Progenitor cell of endocrine pancreas (in vitro differentiated cells): ENCODE results near the gene RPL21. TPM values are rescaled to one million over a fixed set of nuclear protein-coding genes. Genes with fewer than 3 reads are reported as not detected.
"Not testable (repeated sequence)": the region's sequence is repeated elsewhere in the genome, so short reads cannot be mapped to it uniquely, and the experiment has no call there.

Experiments
- DNase-seq: peaks from one replicate; pipeline ENCODE4 v3.0.0; 2021; ENCODE audit warnings: low spot score; ENCODE audit not compliant: unreplicated experiment
- H3K27ac Mint-ChIP-seq: 2 replicates; pipeline ENCODE4 v1.8.0; 2021; ENCODE audit warnings: mild to moderate bottlenecking, moderate library complexity, mixed read lengths
- H3K27me3 Mint-ChIP-seq: 2 replicates; pipeline ENCODE4 v1.8.0; 2021; ENCODE audit warnings: mixed read lengths
- H3K36me3 Mint-ChIP-seq: 2 replicates; pipeline ENCODE4 v1.8.0; 2022; ENCODE audit warnings: mixed read lengths; ENCODE audit not compliant: insufficient read depth
- H3K4me1 Mint-ChIP-seq: 2 replicates; pipeline ENCODE4 v1.8.0; 2021; ENCODE audit warnings: low read depth, mixed read lengths
- H3K4me3 Mint-ChIP-seq: 2 replicates; pipeline ENCODE4 v1.8.0; 2021; ENCODE audit warnings: low read depth, mild to moderate bottlenecking, moderate library complexity, mixed read lengths
- H3K9me3 Mint-ChIP-seq: 2 replicates; pipeline ENCODE4 v1.8.0; 2021; ENCODE audit warnings: low read depth, mixed read lengths
- total RNA-seq: library from RNA; stranded (reverse); gene quantifications from 2 replicates; pipeline ENCODE4 v1.2.1, GENCODE V29; 2021
- TF ChIP-seq, protein P1 (sequence below): fragments of 200-600 bp; sonication (generic); IDR thresholded peaks from one replicate; pipeline ENCODE4 v1.5.0; 2021; ENCODE audit warnings: antibody characterized with exemption, mild to moderate bottlenecking; ENCODE audit not compliant: unreplicated experiment

Gene RPL21
- total RNA-seq, 1 donor from 2014 or later = 742 TPM

DNA sequence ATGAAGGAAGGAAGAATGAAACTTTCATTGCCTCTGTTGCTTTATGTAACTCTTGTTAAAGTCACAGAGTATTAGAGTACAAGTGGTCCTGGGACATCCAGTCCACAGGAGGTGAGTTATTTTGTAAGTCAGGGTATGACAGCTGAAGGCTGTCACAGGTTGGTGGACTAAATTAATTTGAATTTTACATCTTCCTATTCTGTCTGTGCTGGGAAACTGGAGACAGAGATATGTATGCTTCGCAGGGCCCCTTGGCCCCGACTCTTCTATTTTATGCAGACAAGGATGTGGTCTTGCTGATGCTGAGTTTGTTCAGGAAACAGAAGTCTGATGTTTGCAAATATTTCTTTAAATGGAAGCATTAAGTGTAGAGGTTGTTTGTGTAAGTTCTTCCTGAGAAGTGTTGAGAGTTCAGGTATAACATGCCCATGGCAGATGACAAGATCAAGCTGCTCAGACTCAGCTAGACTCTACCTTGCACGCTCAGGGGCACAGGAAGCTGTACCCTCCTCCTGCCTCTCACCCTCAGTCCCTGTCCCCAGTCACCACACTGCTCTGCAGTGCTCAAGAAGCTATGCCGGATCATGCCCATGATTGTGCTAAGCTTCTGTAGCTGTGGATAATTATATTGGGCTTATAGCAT lies 42.6 kb downstream of the RPL21 start:
- DNase-seq = no peak
- Mint-ChIP-seq H3K4me3 (no peak overlapping the region), H3K27me3 (peaks cover 36% of the 10 kb centered on the region), H3K36me3 (no peaks in the 10 kb centered on the region), H3K9me3 (no peaks in the 10 kb centered on the region), H3K27ac (no peak overlapping the region), H3K4me1 (no peaks in the 10 kb centered on the region)
- TF ChIP-seq, protein P1, sequence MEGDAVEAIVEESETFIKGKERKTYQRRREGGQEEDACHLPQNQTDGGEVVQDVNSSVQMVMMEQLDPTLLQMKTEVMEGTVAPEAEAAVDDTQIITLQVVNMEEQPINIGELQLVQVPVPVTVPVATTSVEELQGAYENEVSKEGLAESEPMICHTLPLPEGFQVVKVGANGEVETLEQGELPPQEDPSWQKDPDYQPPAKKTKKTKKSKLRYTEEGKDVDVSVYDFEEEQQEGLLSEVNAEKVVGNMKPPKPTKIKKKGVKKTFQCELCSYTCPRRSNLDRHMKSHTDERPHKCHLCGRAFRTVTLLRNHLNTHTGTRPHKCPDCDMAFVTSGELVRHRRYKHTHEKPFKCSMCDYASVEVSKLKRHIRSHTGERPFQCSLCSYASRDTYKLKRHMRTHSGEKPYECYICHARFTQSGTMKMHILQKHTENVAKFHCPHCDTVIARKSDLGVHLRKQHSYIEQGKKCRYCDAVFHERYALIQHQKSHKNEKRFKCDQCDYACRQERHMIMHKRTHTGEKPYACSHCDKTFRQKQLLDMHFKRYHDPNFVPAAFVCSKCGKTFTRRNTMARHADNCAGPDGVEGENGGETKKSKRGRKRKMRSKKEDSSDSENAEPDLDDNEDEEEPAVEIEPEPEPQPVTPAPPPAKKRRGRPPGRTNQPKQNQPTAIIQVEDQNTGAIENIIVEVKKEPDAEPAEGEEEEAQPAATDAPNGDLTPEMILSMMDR = no peak

DNA sequence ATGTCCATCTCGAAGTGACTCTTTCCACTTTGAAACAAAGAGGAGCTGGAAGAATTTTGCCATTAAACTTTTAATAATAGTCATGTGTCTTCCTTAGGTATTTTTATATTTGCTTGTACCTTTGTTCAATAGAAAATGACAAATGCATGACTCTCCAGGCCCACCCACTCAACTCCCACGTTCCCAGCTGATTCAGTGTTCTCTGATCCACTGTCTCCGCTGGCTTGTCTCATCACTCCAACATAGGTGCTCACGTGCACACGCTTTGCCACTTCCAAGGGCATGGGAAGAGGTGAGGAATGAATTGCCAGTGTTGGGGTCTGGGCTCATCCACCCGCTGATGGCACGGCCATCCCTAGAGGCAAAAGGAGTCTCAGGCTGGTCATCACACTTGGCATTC lies 43.7 kb downstream of the RPL21 start:
- no peak for DNase-seq
- TF ChIP-seq, protein P1 = no peak
- Mint-ChIP-seq H3K36me3 (no peaks in the 10 kb centered on the region), H3K27ac (no peak overlapping the region), H3K27me3 (peaks cover 40% of the 10 kb centered on the region), H3K9me3 (no peaks in the 10 kb centered on the region), H3K4me1 (no peaks in the 10 kb centered on the region), H3K4me3 (no peak overlapping the region)

DNA sequence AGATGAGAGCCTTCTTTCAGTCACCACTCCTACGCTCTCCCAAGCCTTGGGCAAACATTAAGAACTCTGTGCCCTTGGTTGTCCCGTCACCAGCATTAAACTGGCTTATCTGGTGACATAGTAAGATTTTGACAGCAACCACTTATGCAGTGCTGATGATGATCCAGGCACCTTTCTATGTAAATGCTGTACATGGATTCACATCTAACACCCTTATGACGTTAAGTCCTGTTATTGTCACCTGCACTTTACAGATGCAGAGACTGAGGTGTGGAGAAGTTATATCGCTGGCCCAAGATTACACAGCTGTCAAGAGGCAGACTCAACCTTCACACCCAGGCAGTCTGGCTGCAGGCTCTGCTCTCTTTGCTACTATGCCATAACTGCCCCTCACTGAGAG lies 44.3 kb downstream of the RPL21 start:
- TF ChIP-seq, protein P1 = no peak
- no peaks in the 10 kb centered on the region for H3K9me3 Mint-ChIP-seq
- H3K4me3 Mint-ChIP-seq = no peak overlapping the region
- H3K27ac Mint-ChIP-seq = no peak overlapping the region
- no peaks in the 10 kb centered on the region for H3K4me1 Mint-ChIP-seq
- H3K27me3 Mint-ChIP-seq = peaks cover 40% of the 10 kb centered on the region
- no peaks in the 10 kb centered on the region for H3K36me3 Mint-ChIP-seq
- DNase-seq = no peak

DNA sequence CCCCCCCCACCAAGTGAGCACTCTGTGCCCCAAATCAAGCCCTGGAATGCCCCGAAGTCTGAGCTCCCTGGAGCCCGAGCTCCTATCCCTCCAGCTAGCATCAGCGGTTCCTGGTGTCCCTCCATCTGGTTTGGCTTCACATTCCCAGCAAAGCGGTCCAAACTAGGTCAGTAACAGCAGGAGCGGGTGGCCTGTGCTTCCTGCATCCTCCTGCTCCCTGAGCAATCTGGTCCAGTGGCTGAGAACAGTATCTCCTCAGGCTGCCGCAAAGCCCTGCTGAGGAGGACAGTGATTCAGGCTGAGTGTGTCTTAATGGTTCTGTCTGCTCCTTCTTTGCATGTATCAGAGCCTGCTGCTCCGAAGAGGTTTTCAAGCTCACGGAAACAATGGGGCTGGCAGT lies 45.1 kb downstream of the RPL21 start:
- Mint-ChIP-seq H3K9me3 (no peaks in the 10 kb centered on the region), H3K27ac (no peak overlapping the region), H3K4me1 (no peaks in the 10 kb centered on the region), H3K4me3 (no peak overlapping the region), H3K36me3 (no peaks in the 10 kb centered on the region), H3K27me3 (peaks cover 40% of the 10 kb centered on the region)
- TF ChIP-seq, protein P1 = no peak
- no peak for DNase-seq

DNA sequence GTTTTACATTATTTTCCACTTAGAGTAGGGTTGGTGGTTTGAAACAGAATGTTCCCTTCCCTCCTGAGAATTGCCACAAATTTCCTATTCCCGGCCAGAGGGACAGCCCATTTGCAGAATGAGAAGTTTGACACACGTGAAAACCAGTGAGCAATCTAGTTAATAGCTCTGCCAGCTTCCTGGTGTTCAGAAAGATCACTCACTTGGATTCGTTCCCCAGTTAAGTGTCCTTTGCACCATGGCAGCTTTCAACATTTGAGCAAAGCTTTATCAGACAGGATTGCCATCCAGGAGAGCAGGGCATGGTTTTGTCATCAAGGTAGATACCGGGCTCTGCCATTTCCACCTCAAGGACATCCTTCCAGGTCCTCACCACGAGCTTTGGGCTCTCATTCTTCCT lies 47.5 kb downstream of the RPL21 start:
- TF ChIP-seq, protein P1 = no peak
- H3K9me3 Mint-ChIP-seq = no peaks in the 10 kb centered on the region
- H3K27me3 Mint-ChIP-seq = peaks cover 30% of the 10 kb centered on the region
- no peak overlapping the region for H3K4me3 Mint-ChIP-seq
- H3K36me3 Mint-ChIP-seq = no peaks in the 10 kb centered on the region
- H3K4me1 Mint-ChIP-seq = no peaks in the 10 kb centered on the region
- no peak for DNase-seq
- no peak overlapping the region for H3K27ac Mint-ChIP-seq

DNA sequence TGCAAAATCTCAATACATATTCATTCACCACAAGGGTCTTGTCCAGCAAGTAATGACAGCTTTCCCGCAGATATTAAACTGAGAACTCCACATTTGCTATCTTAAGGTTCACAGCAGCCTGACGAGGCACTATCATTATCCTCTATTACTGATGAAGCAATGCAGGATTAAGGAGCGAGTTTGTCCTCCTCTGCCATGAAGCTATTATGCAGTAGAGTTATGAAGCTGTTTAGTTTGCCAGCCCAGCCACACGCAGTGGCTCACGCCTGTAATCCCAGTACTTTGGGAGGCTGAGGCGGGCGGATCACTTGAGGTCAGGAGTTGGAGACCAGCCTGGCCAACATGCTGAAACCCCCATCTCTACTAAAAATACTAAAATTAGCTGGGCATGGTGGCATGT lies 49.0 kb downstream of the RPL21 start:
- DNase-seq, H3K4me3 Mint-ChIP-seq, H3K27ac Mint-ChIP-seq, H3K4me1 Mint-ChIP-seq, H3K9me3 Mint-ChIP-seq, H3K36me3 Mint-ChIP-seq: not testable (repeated sequence)
- H3K27me3 Mint-ChIP-seq = peaks cover 17% of the 10 kb centered on the region
